Activated T-cell treated with anti-CD3 and anti-CD28 coated beads for 48 hours (primary cell): ENCODE data around the gene CARM1.
"Not testable (repeated sequence)": the region's sequence is repeated elsewhere in the genome, so short reads cannot be mapped to it uniquely, and the experiment has no call there.

Experiments
- DNase-seq: peaks from one replicate; pipeline ENCODE4 v3.0.0-alpha.2; 2020; ENCODE audit warnings: low read depth

CARM1 gene

DNA sequence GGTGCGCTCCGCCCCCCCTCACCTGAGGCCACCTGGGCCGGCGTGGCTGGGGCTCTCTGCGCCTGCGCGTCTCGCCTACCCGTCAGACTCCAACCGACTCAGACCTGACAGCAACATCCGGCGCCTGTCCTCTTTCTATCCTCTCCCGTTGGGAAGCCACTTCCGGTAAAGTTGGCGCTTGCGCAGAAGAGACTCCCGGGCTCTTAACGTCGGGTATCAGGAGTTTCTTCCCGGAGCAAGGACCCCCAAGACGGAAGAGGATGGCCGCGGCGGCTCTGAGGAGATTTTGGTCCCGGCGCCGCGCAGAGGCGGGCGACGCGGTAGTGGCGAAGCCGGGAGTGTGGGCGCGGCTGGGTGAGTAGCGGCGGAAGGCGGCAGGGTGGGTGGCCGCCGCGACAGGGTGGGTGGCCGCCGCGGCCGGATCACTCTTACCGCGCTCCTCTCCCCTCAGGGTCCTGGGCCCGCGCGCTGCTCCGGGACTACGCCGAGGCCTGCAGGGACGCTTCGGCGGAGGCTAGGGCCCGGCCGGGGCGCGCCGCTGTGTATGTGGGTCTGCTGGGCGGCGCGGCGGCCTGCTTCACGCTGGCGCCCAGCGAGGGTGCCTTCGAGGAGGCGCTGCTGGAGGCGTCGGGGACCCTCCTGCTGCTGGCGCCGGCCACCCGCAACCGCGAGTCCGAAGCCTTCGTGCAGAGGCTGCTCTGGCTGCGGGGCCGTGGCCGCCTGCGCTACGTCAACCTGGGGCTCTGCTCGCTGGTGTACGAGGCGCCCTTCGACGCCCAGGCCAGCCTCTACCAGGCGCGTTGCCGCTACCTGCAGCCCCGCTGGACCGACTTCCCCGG, 57.4 kb downstream of the CARM1 start, which contains the start of the genes TIMM29 and YIPF2:
TSS of gene TIMM29 (plus strand) at position 249 of the 839 bp plus-strand sequence. CDS start at position 261, 12 bp downstream.
TSS of gene YIPF2 (minus strand) at position 77 of the 839 bp plus-strand sequence. CDS start 229 bp downstream, outside the sequence.
- peak; percentile 93 for DNase-seq

DNA sequence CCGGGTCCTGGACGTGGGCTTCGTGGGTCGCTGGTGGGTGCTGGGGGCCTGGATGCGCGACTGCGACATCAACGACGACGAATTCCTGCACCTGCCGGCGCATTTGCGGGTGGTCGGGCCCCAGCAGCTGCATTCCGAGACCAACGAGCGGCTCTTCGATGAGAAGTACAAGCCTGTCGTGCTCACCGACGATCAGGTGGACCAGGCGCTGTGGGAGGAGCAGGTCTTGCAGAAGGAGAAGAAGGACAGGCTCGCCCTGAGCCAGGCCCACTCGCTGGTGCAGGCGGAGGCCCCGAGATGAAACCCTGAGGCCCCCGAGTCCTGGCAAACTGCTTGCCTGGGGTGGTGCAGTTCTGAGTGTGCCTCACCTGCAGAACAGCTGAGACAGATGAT, 58.0 kb downstream of the CARM1 start:
- DNase-seq: no peak

DNA sequence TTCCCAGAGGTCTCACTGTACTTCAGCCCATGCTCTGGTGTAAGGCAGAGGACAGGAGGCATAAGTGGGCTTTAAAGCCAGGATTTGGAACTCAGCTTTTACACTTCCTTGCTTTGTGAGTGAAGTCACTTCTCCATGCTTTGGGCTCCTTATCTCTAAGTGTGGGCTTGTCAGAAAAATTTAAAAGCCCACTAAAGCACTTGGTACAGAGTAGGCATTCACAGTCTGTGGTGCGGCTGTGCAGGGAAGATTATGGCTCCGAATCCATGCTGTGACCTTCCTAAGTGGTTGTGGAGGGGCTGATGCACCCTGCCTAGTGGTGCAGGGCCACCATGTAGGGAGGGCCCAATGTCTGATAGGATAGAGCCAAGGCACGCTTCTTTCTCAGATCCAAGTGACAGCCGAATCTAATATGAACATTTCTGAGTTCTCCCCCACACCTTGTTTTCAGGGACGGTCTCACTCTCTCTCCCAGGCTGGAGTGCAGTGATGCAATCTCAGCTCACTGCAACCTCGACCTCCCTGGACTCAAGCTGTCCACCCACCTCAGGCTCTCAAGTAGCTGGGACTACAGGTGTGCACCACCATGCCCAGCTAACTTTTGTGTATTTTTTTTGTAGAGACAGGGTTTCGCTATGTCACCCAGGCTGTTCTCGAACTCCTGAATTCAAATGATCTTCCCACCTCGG, 64.2 kb downstream of the CARM1 start:
- no peak for DNase-seq

- no peak for DNase-seq
Observed at GRCh38 chr19:10936661-10937084, 65.3 kb downstream of the CARM1 start.

GRCh38 chr19:10941649-10942048, 70.3 kb downstream of the CARM1 start:
- not testable (repeated sequence) for DNase-seq

- not testable (repeated sequence) for DNase-seq
Observed at GRCh38 chr19:10943412-10943811, 72.1 kb downstream of the CARM1 start.

- DNase-seq: no peak
Observed at GRCh38 chr19:10945264-10945663, 73.9 kb downstream of the CARM1 start.

DNA sequence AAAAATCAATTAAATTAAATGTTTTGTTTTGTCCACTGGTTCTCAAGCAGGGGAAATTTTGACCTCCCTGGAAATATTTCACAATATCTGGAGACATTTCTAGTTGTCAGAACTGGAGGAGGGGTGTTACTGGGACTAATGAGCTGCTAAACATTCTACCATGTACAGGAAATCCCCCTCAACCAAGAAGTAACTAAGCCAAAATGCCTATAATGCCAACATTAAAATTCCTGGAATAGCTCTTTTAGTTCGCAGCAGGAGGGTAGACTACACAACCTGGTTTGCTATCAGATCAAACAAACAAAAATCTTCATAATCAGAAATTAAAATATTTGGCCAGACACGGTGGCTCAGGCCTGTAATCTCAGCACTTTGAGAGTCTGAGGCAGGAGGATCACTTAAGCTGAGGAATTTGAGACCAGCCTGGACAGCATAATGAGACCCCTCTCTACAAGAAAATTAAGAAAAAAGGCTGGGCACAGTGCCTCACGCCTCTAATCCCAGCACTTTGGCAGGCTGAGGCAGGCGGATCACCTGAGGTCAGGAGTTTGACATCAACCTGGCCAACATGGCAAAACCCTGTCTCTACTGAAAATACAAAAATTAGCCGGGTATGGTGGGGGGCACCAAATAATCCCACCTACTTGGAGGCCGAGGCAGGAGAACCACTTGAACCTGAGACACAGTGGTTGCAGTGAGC, 75.8 kb downstream of the CARM1 start:
- no peak for DNase-seq

GRCh38 chr19:10952809-10953208, 81.5 kb downstream of the CARM1 start:
- no peak for DNase-seq

GRCh38 chr19:10959277-10959968, 88.1 kb downstream of the CARM1 start:
- DNase-seq: not testable (repeated sequence)

DNA sequence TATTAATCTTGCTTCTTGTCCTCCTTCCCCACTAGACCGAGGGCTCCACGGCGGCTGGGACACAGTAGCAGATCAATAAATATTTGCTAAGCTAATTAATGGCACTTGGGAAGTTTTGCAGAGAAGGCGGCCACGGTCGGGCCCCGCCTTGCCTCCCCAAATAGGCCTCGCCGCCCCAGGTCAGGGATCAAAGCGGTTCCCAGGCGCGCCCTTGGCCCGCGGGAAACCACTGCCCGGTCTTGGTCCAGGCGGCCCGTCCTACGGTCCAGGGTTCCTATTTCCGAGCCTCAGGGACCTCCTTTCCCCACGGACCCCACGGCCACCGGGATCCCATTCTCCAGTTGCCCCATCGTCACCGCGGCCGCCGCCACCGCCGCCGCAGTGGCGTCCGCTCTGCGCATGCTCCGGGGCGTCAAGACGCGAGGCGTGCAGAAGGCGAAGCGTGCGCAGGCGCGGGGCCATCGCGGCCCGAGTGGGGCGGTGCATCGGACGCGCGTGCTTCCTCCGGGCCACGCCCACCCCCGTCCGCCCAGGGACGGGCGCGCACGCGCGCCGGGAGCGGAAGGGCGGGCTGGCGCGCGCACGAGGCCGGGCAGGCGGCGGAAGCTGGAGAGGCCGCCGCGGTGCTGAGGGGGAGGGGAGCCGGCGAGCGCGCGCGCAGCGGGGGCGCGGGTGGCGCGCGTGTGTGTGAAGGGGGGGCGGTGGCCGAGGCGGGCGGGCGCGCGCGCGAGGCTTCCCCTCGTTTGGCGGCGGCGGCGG, 89.1 kb downstream of the CARM1 start, which contains the start of gene SMARCA4:
TSS of gene SMARCA4 (plus strand) at position 717 of the 759 bp plus-strand sequence. CDS start 23,122 bp downstream, outside the sequence.
- DNase-seq: peak; percentile 100

DNA sequence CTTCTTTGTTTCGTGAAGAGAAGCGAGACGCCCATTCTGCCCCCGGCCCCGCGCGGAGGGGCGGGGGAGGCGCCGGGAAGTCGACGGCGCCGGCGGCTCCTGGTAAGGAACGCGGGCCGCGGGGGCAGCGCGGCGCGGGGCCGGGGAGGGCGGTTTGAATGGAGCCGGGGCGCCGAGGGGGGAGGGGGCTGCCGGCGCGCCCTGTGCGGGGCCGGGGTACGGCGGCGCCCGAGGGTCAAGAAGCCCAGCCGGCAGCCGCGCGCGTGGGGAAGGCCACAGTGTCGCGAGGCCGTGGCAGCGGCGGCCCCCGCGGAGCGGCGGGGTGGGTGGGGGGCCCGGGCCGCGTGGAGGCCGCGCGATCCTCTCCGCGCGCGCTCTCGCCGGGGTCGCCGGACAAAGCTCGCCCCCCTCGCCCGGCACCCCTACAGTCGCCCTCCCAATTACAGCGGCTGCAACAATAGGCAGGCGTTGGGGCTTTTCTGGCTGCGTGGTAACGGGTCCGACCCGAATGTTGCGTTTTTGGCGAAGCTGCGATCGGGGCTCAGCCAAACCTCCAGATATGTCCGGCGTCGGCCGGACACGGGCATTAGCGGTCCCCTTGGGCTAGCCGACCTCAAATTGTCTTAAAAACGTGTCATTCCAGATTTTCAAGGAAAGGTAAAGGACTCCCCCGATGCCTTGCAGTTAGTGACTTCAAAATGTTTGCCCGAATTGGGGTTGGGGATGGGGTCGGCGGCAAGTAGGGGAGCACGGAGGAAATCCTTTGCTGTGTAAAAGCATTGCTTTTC, 89.9 kb downstream of the CARM1 start:
- no peak for DNase-seq

DNA sequence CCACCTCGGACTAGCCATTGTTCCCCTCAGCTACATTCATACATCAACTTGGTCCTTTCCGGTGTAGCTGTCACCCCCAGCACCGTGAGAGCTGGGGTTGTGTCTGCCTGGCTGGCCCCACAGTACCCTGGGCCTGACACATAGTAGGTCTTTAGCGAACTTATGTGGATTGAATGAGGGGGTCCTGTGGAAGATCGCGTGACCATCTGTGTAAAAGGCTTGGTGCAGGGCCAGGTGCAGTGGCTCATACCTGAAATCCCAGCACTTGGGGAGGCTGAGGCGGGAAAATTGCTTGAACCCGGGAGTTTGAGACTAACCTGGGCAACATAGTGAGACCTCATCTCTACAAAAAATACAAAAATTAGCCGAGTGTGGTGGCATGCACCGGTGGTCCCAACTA, 91.5 kb downstream of the CARM1 start:
- no peak for DNase-seq

DNA sequence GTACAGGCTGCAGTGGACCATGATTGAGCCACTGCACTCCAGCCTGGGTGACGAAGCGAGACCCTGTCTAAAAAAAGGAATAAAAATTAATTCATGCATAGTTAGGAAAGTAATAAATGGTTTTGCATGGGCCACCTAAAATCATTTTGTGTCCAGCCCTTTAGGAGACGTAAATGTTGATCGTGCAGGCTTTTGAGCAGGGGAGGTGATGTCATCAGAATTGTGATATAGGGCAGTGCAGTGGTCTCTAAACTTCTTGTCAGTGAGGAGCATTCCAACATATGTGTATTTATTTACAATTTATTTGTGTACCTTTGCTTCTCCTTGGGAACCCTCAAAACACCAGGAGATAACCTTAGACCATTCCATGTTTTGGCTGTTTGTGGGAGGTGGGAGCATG, 92.5 kb downstream of the CARM1 start:
- DNase-seq: no peak

DNA sequence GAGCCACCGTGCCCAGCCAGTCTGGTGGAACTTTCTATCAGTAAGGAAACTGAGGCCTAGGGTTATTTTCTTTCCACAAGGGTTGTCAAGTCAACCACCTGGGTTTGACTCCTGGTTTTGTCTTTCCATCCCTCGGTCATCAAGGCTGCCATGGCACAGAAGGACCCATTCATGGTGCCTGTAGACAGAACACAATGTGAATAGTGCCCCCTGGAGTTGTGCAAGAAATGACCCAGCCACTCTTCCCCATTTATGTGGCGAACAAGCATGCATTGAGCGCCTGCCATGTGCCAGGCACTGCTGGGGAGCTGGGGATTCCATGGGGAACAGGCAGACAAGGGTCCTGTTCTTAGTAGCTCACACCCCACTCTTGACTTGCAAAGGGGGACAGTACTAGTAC, 93.5 kb downstream of the CARM1 start:
- DNase-seq: no peak

DNA sequence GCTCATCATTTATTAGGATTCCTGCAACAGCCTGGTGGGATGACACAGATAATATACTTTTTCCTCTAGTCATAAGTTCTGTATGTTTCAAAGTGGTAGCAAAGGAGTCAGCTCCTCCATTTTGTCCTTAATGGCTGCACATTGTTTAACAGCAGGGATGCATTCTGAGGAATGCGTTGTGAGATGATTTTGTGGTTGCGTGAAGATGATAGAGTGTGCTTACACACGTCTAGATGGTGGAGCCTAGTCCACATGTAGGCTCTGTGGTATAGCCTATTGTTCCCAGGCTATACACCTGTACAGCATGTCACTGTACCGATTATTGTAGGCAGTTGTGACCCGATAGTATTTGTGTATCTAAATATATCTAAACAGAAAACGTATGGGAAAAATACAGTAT, 94.0 kb downstream of the CARM1 start:
- no peak for DNase-seq

DNA sequence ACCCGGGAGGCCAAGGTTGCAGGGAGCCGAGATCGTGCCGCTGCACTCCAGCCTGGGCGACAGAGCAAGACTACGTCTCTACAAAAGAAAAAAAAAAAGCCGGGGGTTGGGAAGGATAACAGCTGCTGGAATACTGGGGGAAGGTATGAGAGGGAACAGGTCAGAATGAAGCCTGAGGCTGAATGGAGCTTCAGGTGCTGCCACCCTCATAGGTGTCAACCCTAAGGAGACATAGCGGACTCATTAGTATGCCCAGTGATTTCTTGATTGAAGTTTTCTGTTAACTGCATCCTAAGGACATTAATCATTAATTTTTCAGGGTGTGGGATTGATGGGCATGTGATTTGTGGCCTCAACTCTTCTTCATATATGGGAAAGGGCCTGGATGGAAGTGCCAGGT, 95.5 kb downstream of the CARM1 start:
- DNase-seq: no peak

DNA sequence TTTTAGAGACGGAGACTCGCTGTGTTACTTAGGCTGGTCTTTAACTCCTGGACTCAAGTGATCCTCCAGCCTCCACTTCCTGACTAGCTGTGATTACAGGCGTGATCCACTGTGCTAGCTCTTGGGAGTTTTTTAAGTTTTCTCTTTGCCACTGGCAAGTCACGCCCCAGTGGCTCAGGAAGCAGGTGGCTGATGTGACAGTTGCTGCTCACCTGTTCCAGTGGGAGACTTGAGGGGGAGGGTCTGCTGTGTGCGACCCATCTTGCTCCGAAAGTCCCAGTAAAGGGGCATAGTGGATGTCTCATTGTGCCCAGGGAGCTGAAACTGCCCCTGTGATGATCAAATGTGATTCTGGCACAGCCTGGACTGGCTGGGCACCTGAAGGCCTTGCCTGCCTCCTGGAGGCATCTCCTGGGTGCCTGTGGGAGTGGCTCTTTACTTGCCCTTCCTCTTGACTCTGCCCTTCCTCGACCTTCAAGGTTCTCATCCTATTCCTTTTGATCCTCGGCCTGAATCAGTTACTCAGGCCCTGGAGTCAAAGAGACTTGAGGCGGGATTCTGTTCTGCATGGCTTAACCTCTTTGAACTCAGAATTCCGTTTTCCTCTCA, 97.3 kb downstream of the CARM1 start:
- no peak for DNase-seq

GRCh38 chr19:10971107-10971726, 99.9 kb downstream of the CARM1 start:
- DNase-seq: no peak
